Psoas muscle (tissue), 8 donors: ENCODE results near the gene SYTL2. TPM values are rescaled to one million over a fixed set of nuclear protein-coding genes. Genes with fewer than 3 reads are reported as not detected.

Source experiments
- ATAC-seq, 4 donors: fragments of 200-7000 bp; cut with Tn5 transposase; one replicate each; pipeline ENCODE4 v1.9.1; 2020; ENCODE audit warnings: moderate library complexity in 3 of 4, mild to moderate bottlenecking in 2 of 4
- DNase-seq, 2 donors: peaks; one replicate each; pipeline ENCODE4 v3.0.0-alpha.2; 2020
- H3K27ac ChIP-seq: fragments of 200-600 bp; one replicate; pipeline ENCODE4 v1.8.0; 2022
- H3K27me3 ChIP-seq, 3 donors: fragments of 200-600 bp in 1 of 3; one replicate each; pipeline versions ENCODE4 v1.6.1 to v1.8.0; 2013 to 2022; ENCODE audit warnings: low read length in 2 of 3, mild to moderate bottlenecking in 2 of 3, moderate library complexity in 1 of 3; ENCODE audit not compliant: insufficient read depth in 3 of 3
- H3K36me3 ChIP-seq, 2 donors: fragments of 200-600 bp in 1 of 2; one replicate each; pipeline versions ENCODE4 v1.6.1 to v1.8.0; 2013 to 2022; ENCODE audit warnings: low read depth in 1 of 2, mild to moderate bottlenecking in 1 of 2, moderate library complexity in 1 of 2; ENCODE audit not compliant: insufficient read depth in 1 of 2
- H3K4me1 ChIP-seq: fragments of 200-600 bp; one replicate; pipeline ENCODE4 v1.8.0; 2022
- H3K4me3 ChIP-seq: fragments of 200-600 bp; one replicate; pipeline ENCODE4 v1.8.0; 2022; ENCODE audit warnings: mild to moderate bottlenecking
- H3K9me3 ChIP-seq: fragments of 200-600 bp; one replicate; pipeline ENCODE4 v1.8.0; 2022
- CTCF ChIP-seq: fragments of 200-600 bp; IDR thresholded peaks from one replicate; pipeline ENCODE4 v1.8.0; 2022; ENCODE audit warnings: antibody characterized with exemption
- WGBS, 3 donors: extraction: QIAGEN DNeasy Blood & Tissue Kit; methylation state at CpG; one replicate each; pipeline versions ENCODE4 v1.1.6 to v1.1.7; 2013; 5-methylcytosine and 5-hydroxymethylcytosine counted together
- intact Hi-C, 2 donors: fragments of 100-400 bp; cut with DNase I; formaldehyde crosslinking; loops; one replicate each; pipeline versions ENCODE4 v1.11.0 to v1.14.2; 2022
- polyA plus RNA-seq, 3 donors: library from polyadenylated mRNA; stranded (reverse); fragments of 200-250 nt; gene quantifications; one replicate each; pipeline ENCODE4 v1.2.3, GENCODE V29; 2013
- total RNA-seq, 4 donors: library from RNA; stranded (reverse); fragmentation: NEBNext Ultra II Directional in 2 of 4; extraction: Animal tissue kit (Norgen Biotek cat#: 25700) in 2 of 4; gene quantifications; one replicate each; pipeline versions ENCODE4 v1.2.1 to v1.2.4, GENCODE V29; 2021 to 2023
- donor health status: healthy with polysubstance abuse.
- donor health status: DM: no; HTN: no; CAD: no; lungs with moderate emphysema.
- donor health status: Bipolar disorder and iron deficiency.
- donor health status: healthy.
- donor health status: DM: yes; HTN: yes; CAD: no.
- donor health status: DM: no; HTN: no; CAD: no.
- donor health status: DM: no; HTN: no; CAD: no.
- donor health status: DM: yes; HTN: yes; CAD: no.

The SYTL2 gene
- total and polyA plus RNA-seq, 7 donors = 1.7 to 5.6 (median 4.7) TPM

GRCh38 chr11:85726381-85726780, 84.6 kb downstream of the SYTL2 start:
- Histone ChIP-seq H3K4me3 (no peak overlapping the region), H3K36me3 (no peaks in the 10 kb centered on the region), H3K27ac (no peak overlapping the region), H3K4me1 (no peaks in the 10 kb centered on the region), H3K27me3 (no peaks in the 10 kb centered on the region), H3K9me3 (no peaks in the 10 kb centered on the region)
- ATAC-seq = no peak
- no peak for DNase-seq
- WGBS, 3 donors = 93 to 97% (median 93%) methylated on average over 3 of the region's 3 CpGs
- no peak for TF ChIP-seq CTCF
- intact Hi-C loops = no loop called here

GRCh38 chr11:85725510-85726258, 85.3 kb downstream of the SYTL2 start:
- Histone ChIP-seq H3K36me3 (no peaks in the 10 kb centered on the region), H3K9me3 (no peaks in the 10 kb centered on the region), H3K4me1 (no peaks in the 10 kb centered on the region), H3K4me3 (no peak overlapping the region), H3K27me3 (no peaks in the 10 kb centered on the region), H3K27ac (no peak overlapping the region)
- 65 to 79% (median 71%) methylated on average over 3 of the region's 3 CpGs for WGBS, 3 donors
- peak; percentile 4 for TF ChIP-seq CTCF
- intact Hi-C loops = no loop called here
- ATAC-seq (no peak), DNase-seq (no peak)

GRCh38 chr11:85724748-85725465, 86.0 kb downstream of the SYTL2 start:
- TF ChIP-seq CTCF = no peak
- no peak overlapping the region for H3K27ac ChIP-seq
- ATAC-seq = no peak

GRCh38 chr11:85723088-85723487, 87.9 kb downstream of the SYTL2 start:
- no peaks in the 10 kb centered on the region for H3K36me3 ChIP-seq
- H3K4me1 ChIP-seq = peaks cover 13% of the 10 kb centered on the region
- H3K4me3 ChIP-seq = no peak overlapping the region
- DNase-seq (no peak), ATAC-seq (no peak)
- no peak for TF ChIP-seq CTCF
- intact Hi-C loops = no loop called here
- WGBS, 3 donors = 81 to 85% (median 83%) methylated on average over 5 of the region's 5 CpGs
- no peaks in the 10 kb centered on the region for H3K27me3 ChIP-seq
- H3K27ac ChIP-seq = no peak overlapping the region
- H3K9me3 ChIP-seq = no peaks in the 10 kb centered on the region

More at GRCh38 chr11:85724748-85725465, 86.0 kb downstream of the SYTL2 start:
- H3K4me3 ChIP-seq = no peak overlapping the region
- H3K9me3 ChIP-seq = no peaks in the 10 kb centered on the region
- H3K4me1 ChIP-seq = no peaks in the 10 kb centered on the region
- no peak for DNase-seq
- WGBS, 3 donors = 69 to 80% (median 69%) methylated on average over 6 of the region's 6 CpGs
- H3K27me3 ChIP-seq = no peaks in the 10 kb centered on the region
- no peaks in the 10 kb centered on the region for H3K36me3 ChIP-seq
- intact Hi-C loops = no loop called here
